GM12875 (cell line): ENCODE measurements around the gene MAN2A2.

Experiments
- H3K4me3 ChIP-seq: one replicate; pipeline ENCODE4 v1.5.1; 2011; ENCODE audit warnings: low read depth, low read length, control low read depth
- TF ChIP-seq, protein P1 (sequence below): IDR thresholded peaks from 2 replicates; pipeline ENCODE4 v1.5.1; 2011; ENCODE audit warnings: low read depth, mild to moderate bottlenecking, control low read depth, inconsistent platforms, low read length, moderate library complexity, borderline replicate concordance; ENCODE audit not compliant: insufficient read depth

The MAN2A2 gene

DNA sequence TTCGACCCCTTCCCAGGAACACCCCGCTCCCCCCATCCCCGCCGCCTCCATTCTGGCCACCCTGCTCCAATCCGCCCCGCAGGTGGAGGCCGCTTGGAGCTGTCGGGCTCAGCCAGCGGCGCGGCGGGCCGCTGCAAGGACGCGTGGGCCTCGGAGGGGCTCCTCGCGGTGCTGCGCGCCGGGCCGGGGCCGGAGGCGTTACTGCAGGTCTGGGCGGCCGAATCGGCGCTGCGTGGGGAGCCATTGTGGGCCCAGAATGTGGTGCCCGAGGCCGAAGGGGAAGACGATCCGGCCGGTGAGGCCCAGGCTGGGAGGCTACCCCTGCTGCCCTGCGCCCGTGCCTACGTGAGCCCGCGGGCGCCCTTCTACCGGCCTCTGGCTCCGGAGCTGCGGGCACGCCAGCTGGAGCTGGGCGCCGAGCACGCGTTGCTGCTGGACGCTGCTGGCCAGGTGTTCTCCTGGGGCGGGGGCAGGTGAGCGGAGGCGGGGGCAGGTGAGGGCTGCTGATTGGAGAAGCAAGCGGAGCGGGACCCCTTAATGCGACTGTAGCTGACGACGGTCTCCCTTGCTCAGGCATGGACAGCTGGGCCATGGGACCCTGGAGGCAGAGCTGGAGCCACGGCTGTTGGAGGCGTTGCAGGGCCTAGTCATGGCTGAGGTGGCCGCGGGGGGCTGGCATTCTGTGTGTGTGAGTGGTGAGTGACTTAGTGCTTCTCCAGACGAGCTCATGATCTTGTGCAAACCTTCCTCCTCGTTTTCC lies 54.1 kb downstream of the MAN2A2 start:
- no peak overlapping the region for H3K4me3 ChIP-seq
- TF ChIP-seq, protein P1, sequence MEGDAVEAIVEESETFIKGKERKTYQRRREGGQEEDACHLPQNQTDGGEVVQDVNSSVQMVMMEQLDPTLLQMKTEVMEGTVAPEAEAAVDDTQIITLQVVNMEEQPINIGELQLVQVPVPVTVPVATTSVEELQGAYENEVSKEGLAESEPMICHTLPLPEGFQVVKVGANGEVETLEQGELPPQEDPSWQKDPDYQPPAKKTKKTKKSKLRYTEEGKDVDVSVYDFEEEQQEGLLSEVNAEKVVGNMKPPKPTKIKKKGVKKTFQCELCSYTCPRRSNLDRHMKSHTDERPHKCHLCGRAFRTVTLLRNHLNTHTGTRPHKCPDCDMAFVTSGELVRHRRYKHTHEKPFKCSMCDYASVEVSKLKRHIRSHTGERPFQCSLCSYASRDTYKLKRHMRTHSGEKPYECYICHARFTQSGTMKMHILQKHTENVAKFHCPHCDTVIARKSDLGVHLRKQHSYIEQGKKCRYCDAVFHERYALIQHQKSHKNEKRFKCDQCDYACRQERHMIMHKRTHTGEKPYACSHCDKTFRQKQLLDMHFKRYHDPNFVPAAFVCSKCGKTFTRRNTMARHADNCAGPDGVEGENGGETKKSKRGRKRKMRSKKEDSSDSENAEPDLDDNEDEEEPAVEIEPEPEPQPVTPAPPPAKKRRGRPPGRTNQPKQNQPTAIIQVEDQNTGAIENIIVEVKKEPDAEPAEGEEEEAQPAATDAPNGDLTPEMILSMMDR, result no peak

DNA sequence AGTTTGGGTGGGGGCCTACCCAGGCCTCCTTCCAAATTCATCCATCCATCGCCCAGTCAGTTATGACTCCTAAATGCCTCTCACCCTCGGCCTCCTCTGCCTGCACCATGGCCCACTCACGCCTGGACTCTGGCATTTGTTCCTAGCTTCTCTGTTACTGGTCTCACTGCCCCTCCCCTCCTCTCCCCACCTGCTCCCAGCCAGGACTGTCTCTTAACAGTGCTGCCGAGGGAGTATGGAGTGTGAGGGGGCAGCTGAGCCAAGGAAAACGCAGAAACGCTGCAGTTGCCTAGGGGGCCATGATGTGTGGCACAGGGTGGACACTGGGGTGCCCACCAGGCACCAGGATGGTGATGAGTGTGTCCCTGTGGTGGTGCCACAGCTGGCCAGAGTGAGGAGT lies 54.7 kb downstream of the MAN2A2 start:
- H3K4me3 ChIP-seq, result no peak overlapping the region
- TF ChIP-seq, protein P1, result no peak

DNA sequence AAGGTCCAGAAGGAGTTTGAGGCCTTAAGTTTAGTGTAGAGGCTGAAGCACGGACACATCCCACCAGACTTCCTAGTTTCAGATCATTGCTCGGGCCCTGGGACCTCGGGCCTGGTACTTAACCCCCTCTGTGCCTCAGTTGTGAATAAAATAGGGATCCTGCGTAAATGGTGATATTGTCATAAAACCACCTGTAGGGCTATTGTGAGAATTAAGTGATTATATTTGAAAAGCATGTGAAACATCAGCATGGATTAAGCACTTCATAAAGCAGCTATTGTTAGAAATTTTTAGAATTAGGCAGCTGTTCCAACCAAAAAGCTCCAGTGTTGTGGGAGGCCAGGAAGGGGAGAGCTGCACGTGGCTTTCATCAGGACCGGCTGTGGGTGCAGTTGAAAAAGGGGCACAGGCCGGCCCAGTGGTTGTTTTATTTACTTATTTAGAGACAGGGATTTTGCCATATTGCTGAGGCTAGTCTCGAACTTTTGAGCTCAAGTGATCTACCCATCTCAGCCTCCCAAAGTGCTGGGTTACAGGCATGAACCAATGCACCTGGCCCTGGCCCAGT lies 56.0 kb downstream of the MAN2A2 start:
- H3K4me3 ChIP-seq, result no peak overlapping the region
- TF ChIP-seq, protein P1, result no peak

DNA sequence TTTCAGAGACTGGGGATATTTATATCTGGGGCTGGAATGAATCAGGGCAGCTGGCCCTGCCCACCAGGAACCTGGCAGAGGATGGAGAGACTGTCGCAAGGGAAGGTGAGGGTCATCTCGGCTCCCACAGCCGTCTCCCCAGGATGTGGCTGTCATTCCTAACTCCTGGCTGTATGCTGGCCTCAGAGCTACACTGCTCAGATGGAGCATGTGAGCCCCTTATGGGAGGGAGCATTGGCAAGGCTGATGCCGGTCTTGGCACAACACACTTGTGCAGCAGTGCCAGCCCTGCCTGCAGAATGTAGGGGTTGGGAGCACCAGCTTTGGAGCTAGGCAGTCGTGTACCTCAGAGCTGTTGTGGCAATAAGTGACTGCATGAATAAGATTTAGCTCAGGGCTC lies 56.8 kb downstream of the MAN2A2 start:
- TF ChIP-seq, protein P1, result no peak

DNA sequence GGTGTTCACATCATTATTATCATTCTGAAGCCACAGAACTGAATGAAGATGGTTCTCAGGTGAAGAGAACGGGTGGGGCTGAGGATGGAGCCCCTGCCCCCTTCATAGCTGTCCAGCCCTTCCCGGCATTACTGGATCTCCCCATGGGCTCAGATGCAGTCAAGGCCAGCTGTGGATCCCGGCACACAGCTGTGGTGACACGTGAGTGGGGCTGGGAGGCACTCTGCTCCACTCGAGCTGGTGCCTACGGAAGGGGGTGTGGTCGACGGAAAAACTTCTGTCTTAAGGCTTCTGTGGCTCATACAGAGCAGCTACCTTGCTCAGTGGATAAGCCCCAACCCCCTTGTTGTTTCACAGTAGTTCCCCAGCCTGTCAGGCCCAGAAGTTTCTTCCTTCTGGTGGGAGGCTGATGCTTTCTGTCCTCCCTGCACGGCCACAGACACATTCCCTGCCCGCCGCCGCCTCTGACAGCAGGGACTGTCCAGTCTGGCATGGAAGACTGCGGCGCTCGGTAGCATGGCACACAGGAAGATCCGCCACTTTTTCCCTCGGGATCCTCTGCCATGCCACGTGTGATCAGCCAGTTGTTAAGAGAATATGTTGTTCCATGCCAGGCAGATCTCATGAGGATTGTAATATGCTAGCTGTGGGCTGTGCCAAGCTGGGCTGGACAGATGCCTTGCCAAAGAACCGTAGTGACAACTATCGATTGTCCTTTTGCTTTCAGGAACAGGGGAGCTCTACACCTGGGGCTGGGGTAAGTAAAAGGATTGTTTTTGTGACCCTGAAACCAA lies 57.4 kb downstream of the MAN2A2 start:
- TF ChIP-seq, protein P1, result no peak
- no peak overlapping the region for H3K4me3 ChIP-seq

More for the DNA sequence above, 56.8 kb downstream of the MAN2A2 start:
- H3K4me3 ChIP-seq, result no peak overlapping the region

DNA sequence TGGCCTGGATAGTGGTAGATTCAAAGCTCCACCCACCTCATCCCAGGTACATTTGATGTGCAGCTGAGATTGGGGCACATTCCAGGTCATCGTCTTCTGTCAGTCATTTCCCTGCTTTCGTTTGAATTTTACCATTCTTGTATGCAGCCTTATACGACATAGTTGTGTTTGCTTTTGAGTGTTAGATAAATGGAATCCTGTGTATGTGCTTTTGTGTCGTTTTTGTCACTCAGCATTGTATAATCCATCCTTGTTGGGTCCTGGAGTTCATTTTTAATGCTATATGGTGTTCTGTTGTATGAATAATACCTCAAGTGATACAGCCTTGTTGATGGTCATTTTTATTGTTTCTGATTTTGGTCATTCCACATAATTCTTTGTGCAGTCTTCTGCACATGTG lies 58.9 kb downstream of the MAN2A2 start:
- H3K4me3 ChIP-seq, result no peak overlapping the region
- TF ChIP-seq, protein P1, result no peak

DNA sequence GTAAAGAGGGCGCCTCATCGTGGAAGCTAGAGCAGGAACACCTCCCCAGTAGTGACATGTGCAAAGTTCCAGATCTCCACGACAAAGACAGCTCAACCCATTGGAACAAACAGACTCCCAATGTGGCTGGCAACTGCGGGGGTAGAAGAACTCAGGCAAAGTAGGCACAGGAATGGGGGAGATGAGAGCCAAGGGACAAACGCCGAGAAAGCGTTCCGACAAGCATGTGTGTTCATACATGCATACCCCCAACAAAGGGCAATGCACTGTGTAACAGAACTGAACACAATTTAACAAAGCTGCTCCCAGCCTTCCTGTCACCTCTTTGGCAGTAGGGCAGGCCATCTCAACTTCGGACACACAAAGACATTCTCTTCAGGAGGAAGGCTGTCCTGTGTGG lies 63.2 kb downstream of the MAN2A2 start:
- TF ChIP-seq, protein P1, result no peak
- no peak overlapping the region for H3K4me3 ChIP-seq
